T-cell (primary cell): ENCODE data around the gene CORO1C. TPM values are rescaled to one million over a fixed set of nuclear protein-coding genes. Genes with fewer than 3 reads are reported as not detected.
"Not testable (repeated sequence)": the region's sequence is repeated elsewhere in the genome, so short reads cannot be mapped to it uniquely, and the experiment has no call there.

Source experiments
- ATAC-seq, 4 experiments: fragments of 200-7000 bp in 3 of 4; fragments of 150-1000 bp in 1 of 4; cut with Tn5 transposase; replicated peaks in 1 of 4; 1 replicate in 3 of 4; 2 replicates in 1 of 4; pipeline ENCODE4 v1.10.0; 2021; ENCODE audit warnings: moderate library complexity in 3 of 4, mild to moderate bottlenecking in 2 of 4, moderate number of reproducible peaks in 1 of 4
- CTCF ChIA-PET, 2 donors: fragments of 300-600 bp; sonication (Branson Sonifier 250); formaldehyde crosslinking; loops; one replicate each; lab custom pipeline; 2022; ENCODE audit warnings: antibody characterized with exemption in 2 of 2; lab: Charles Lee
- POLR2A ChIA-PET, 2 donors: fragments of 300-600 bp; sonication (Branson Sonifier 250); formaldehyde crosslinking; loops; one replicate each; lab custom pipeline; 2022; ENCODE audit warnings: antibody characterized with exemption in 2 of 2; lab: Charles Lee
- DNase-seq, 35 experiments: peaks; one replicate each; pipeline versions ENCODE4 v3.0.0 to v3.0.0-alpha.2; 2013 to 2023
- H3K27ac ChIP-seq: one replicate; pipeline ENCODE4 v1.5.1; 2013; ENCODE audit warnings: low read length
- H3K27me3 ChIP-seq, 2 experiments: replicated peaks in 1 of 2; 1 replicate in 1 of 2; 2 replicates in 1 of 2; pipeline versions ENCODE4 v1.6.1 to v1.7.0; 2013; ENCODE audit warnings: low read length in 1 of 2, mixed read lengths in 1 of 2; ENCODE audit not compliant: control insufficient read depth in 2 of 2, insufficient read depth in 2 of 2; ENCODE audit errors: extremely low read depth in 1 of 2
- H3K36me3 ChIP-seq, 2 donors: 1 replicate in 1 of 2; 2 replicates in 1 of 2; pipeline versions ENCODE4 v1.6.1 to v1.7.0; 2013; ENCODE audit warnings: low read length in 1 of 2; ENCODE audit not compliant: control insufficient read depth in 2 of 2, insufficient read depth in 1 of 2; ENCODE audit errors: extremely low read depth in 1 of 2
- H3K4me1 ChIP-seq, 2 experiments: 1 replicate in 1 of 2; 2 replicates in 1 of 2; pipeline versions ENCODE4 v1.6.1 to v1.7.0; 2013; ENCODE audit warnings: low read length in 2 of 2, mixed read lengths in 1 of 2; ENCODE audit not compliant: insufficient read depth in 2 of 2, control insufficient read depth in 1 of 2; ENCODE audit errors: extremely low read depth in 1 of 2
- H3K4me3 ChIP-seq, 2 donors: 1 replicate in 1 of 2; 2 replicates in 1 of 2; pipeline versions ENCODE4 v1.5.1 to v1.7.0; 2013; ENCODE audit warnings: mild to moderate bottlenecking in 2 of 2, low read length in 1 of 2, moderate library complexity in 1 of 2; ENCODE audit not compliant: control insufficient read depth in 1 of 2; ENCODE audit errors: extremely low read depth in 1 of 2
- H3K9me3 ChIP-seq: 2 replicates; pipeline ENCODE4 v1.7.0; 2013
- H3K27ac Mint-ChIP-seq, 2 donors: one replicate each; pipeline ENCODE4 v1.8.0; 2020 to 2021; ENCODE audit warnings: mild to moderate bottlenecking in 2 of 2, mixed read lengths in 2 of 2
- H3K27me3 Mint-ChIP-seq, 2 donors: one replicate each; pipeline ENCODE4 v1.8.0; 2021 to 2022; ENCODE audit warnings: mixed read lengths in 2 of 2
- H3K36me3 Mint-ChIP-seq: one replicate; pipeline ENCODE4 v1.8.0; 2021; ENCODE audit warnings: mixed read lengths
- H3K4me1 Mint-ChIP-seq, 3 donors: one replicate each; pipeline ENCODE4 v1.8.0; 2020 to 2022; ENCODE audit warnings: mixed read lengths in 3 of 3, mild to moderate bottlenecking in 1 of 3
- H3K4me3 Mint-ChIP-seq, 3 donors: one replicate each; pipeline ENCODE4 v1.8.0; 2020 to 2022; ENCODE audit warnings: mild to moderate bottlenecking in 3 of 3, mixed read lengths in 3 of 3, moderate library complexity in 3 of 3
- H3K9me3 Mint-ChIP-seq, 3 donors: one replicate each; pipeline ENCODE4 v1.8.0; 2020 to 2022; ENCODE audit warnings: mixed read lengths in 3 of 3
- WGBS: methylation state at CpG from one replicate; pipeline ENCODE4 v1.1.5; 2013; ENCODE audit warnings: missing lambda C conversion rate; ENCODE audit not compliant: insufficient coverage; 5-methylcytosine and 5-hydroxymethylcytosine counted together
- total RNA-seq, 35 experiments: library from RNA in 6 of 35; stranded (reverse) in 6 of 35; fragments of 120-200 nt in 1 of 35; gene quantifications; one replicate each; pipeline versions ENCODE4 v1.2.1 to v1.2.4 and lab custom pipeline; 2013 to 2026

CORO1C gene
- total RNA-seq, 5 donors from 2014 or later (not counting 1 experiment from before 2014, with no cell fraction given) = 7.4 to 11.4 (median 8.7) TPM

DNA sequence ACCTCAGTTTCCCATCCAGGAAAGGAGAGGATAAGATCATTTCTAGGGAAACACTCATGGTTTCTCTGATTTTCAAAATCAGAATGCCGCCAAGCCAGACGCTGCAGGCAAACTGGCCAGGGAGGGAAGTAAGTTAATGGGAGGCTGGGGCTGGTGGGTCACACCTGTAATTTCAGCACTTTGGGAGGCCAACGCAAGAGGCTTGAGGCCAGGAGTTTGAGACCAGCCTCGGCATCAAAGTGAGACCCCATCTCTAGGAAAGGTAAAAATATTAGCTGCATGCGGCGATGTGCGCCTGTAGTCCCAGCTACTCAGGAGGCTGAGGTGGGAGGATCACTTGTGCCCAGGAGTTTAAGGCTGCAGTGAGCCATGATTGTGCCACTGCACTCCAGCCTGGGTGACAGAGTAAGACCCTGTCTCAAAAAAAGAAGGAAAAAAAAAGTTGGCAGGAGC lies 98.2 kb downstream of the CORO1C start:
- peak overlapping the region; percentile 94 for H3K27ac ChIP-seq
- Mint-ChIP-seq H3K27ac (peak overlapping the region; percentile 99 to 100), H3K27me3 (no peaks in the 10 kb centered on the region), H3K4me3 (peak overlapping the region; percentile 100), H3K4me1 (peaks cover 74 to 80% (median 75%) of the 10 kb centered on the region in 3 donors), H3K9me3 (no peaks in the 10 kb centered on the region), H3K36me3 (peaks cover 26% of the 10 kb centered on the region)
- peaks cover 0 to 11% of the 10 kb centered on the region in 2 donors for H3K36me3 ChIP-seq
- peaks cover 41 to 81% of the 10 kb centered on the region in 2 experiments for H3K4me1 ChIP-seq
- no peaks in the 10 kb centered on the region for H3K9me3 ChIP-seq
- ATAC-seq (no peak), DNase-seq (no peak)
- peak overlapping the region; percentile 93 to 94 for H3K4me3 ChIP-seq
- ChIA-PET POLR2A (interaction anchor here (0.6 to 2.1 kb wide), 7 partner anchors 12 to 71 kb away, joined by 3 to 12 read pairs (median 4); partner anchors contain the start of gene ISCU (in 1 of the 2)), CTCF (interaction anchor here (0.8 to 10.2 kb wide), 10 partner anchors 14 to 73 kb away, joined by 3 to 112 read pairs (median 5); partner anchors contain the start of gene SART3 (in 1 of the 2))
- no peaks in the 10 kb centered on the region for H3K27me3 ChIP-seq
- 5% methylated on average over 7 of the region's 7 CpGs for WGBS

- peaks cover 72 to 80% (median 79%) of the 10 kb centered on the region in 3 donors for H3K4me1 Mint-ChIP-seq
- not testable (repeated sequence) for H3K9me3 Mint-ChIP-seq, ATAC-seq, H3K27me3 Mint-ChIP-seq, H3K9me3 ChIP-seq, H3K27me3 ChIP-seq, DNase-seq
- H3K27ac Mint-ChIP-seq = peak overlapping the region; percentile 99 to 100
- peaks cover 31% of the 10 kb centered on the region for H3K36me3 Mint-ChIP-seq
- H3K4me3 Mint-ChIP-seq = peak overlapping the region; percentile 100
- Histone ChIP-seq H3K27ac (peak overlapping the region; percentile 94), H3K36me3 (peaks cover 3 to 30% of the 10 kb centered on the region in 2 donors), H3K4me1 (peaks cover 45 to 87% of the 10 kb centered on the region in 2 experiments), H3K4me3 (peak overlapping the region; percentile 93 to 94)
- POLR2A ChIA-PET = interaction anchor here in 1 of 2 donors (0.6 kb wide), 1 partner anchor 206 kb away, joined by 3 read pairs; no protein-coding TSS in a partner anchor
- CTCF ChIA-PET = interaction anchor here in 1 of 2 donors (0.5 to 10.2 kb wide), 6 partner anchors 12 to 170 kb away, joined by 3 to 112 read pairs (median 4); no protein-coding TSS in a partner anchor
- WGBS = 87% methylated on average over 3 of the region's 4 CpGs
Measured at GRCh38 chr12:108631261-108631660, 100.1 kb downstream of the CORO1C start.

DNA sequence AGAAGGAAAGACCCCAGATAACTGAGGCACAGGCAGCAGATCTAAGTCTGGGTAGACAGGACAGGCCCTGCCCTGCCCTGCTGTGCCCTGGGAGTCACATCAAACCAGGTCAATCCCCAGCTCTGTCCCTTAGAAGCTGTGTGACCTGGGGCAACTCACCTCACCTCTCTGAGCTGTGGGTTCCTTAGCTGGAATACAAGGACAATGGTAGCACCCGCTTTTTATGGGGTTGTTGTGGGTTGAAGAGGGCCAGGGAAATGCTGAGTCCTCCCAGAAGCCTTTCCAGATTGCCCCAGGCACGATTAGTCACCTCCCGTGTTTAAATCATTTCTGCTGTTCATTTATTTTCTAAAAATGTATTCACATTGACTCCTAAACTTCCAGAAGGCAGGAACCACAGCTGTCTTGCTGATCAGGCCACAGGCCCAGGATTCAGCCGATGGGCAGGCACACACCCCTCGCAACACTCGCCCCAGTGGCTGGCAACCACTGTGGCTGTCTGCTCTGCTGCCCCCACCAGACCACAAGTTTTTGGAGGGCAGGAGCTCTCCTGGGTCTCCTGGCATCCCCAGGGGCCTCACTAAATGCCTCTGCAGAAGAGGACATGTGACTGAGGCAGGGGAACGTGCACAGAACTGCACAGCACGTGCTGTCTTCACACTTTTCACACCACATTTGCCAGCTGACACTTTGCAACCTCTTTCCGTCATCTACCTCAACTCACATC lies 100.7 kb downstream of the CORO1C start:
- Histone ChIP-seq H3K9me3 (no peaks in the 10 kb centered on the region), H3K4me3 (peak overlapping the region; percentile 93 to 94), H3K4me1 (peaks cover 40 to 87% of the 10 kb centered on the region in 2 experiments), H3K27ac (peak overlapping the region; percentile 94), H3K27me3 (no peaks in the 10 kb centered on the region), H3K36me3 (peaks cover 3 to 34% of the 10 kb centered on the region in 2 donors)
- ChIA-PET CTCF (interaction anchor here (0.5 to 10.2 kb wide), 5 partner anchors 12 to 111 kb away, joined by 3 to 112 read pairs (median 3); partner anchors contain the start of gene ISCU (in 1 of the 2)), POLR2A (no interaction called here)
- Mint-ChIP-seq H3K4me3 (peak overlapping the region; percentile 100), H3K27me3 (no peaks in the 10 kb centered on the region), H3K36me3 (peaks cover 34% of the 10 kb centered on the region), H3K9me3 (no peaks in the 10 kb centered on the region), H3K4me1 (peaks cover 69 to 80% (median 78%) of the 10 kb centered on the region in 3 donors), H3K27ac (peak overlapping the region; percentile 99 to 100)
- WGBS = 39% methylated on average over 5 of the region's 9 CpGs
- DNase-seq (peak in 7 of 35 experiments; percentile 14 to 62 (median 29)), ATAC-seq (no peak)

DNA sequence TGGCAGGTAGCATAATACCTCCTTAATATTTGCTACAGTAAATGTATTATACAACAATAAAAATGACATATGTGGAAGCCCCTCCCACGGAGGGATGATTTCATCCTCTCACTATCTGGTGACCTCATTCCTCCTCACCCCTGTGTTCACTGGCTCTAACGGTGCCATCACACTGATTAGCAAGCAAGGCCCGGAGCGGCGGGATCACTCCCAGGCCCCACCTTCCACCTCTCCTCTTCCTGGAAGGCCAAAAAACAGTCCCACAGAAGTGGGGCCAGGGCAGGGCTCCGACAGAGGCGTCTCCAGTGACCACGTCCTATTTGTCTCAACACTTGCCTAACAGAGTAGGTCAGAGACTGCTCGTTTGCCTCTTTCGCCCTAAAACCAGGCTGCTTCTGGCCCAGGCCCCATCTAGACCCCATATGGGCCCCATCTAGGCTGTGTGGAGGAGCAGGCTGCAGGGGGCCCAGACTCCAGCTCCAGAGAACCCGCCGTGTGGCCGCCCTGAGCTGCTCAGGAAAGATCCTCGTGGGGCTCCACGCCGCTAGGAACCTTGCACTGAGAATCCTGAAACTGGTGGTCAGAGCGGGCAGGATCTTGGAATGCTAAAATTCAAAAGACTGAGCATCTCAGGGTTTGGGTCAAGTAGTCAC lies 101.4 kb downstream of the CORO1C start:
- CTCF ChIA-PET = interaction anchor here (1.0 to 10.2 kb wide), 5 partner anchors 10 to 61 kb away, joined by 3 to 112 read pairs (median 6); no protein-coding TSS in a partner anchor
- Histone ChIP-seq H3K27me3 (no peaks in the 10 kb centered on the region), H3K9me3 (no peaks in the 10 kb centered on the region), H3K4me1 (peaks cover 36 to 87% of the 10 kb centered on the region in 2 experiments), H3K36me3 (peaks cover 3 to 41% of the 10 kb centered on the region in 2 donors), H3K27ac (peak overlapping the region; percentile 94), H3K4me3 (peak overlapping the region; percentile 93 to 94)
- POLR2A ChIA-PET = interaction anchor here in 1 of 2 donors (1.0 to 1.9 kb wide), 2 partner anchors 12 to 68 kb away, joined by 3 to 6 read pairs; partner anchors contain the start of gene ISCU
- H3K36me3 Mint-ChIP-seq = peaks cover 41% of the 10 kb centered on the region
- no peaks in the 10 kb centered on the region for H3K9me3 Mint-ChIP-seq
- H3K4me3 Mint-ChIP-seq = peak overlapping the region; percentile 100
- no peaks in the 10 kb centered on the region for H3K27me3 Mint-ChIP-seq
- 47% methylated on average over 6 of the region's 17 CpGs for WGBS
- peaks cover 69 to 85% (median 78%) of the 10 kb centered on the region in 3 donors for H3K4me1 Mint-ChIP-seq
- H3K27ac Mint-ChIP-seq = peak overlapping the region; percentile 99 to 100
- ATAC-seq = peak in 1 of 4 experiments; percentile 48
- DNase-seq = peak in 34 of 35 experiments; percentile 19 to 83 (median 66)

DNA sequence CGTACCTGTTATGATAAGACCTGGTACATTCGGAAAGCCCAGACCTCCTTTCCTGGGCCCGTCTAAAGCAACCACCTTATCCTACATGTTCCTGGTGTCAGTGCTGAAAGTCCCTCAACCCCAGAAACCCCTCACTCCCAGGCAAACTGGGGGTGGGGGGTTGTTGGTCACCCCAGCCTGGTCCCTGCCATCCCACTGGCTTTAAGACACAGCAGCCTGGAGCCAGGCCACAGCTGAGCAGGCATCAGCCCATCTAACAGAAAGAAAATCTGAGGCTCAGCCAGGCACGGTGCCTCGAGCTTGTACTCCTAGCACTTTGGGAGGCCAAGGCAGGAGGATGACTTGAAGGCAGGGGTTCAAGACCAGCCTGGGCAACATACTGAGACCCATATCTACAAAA lies 102.2 kb downstream of the CORO1C start:
- DNase-seq = no peak
- Mint-ChIP-seq H3K4me3 (peak overlapping the region; percentile 100), H3K4me1 (peaks cover 63 to 80% (median 76%) of the 10 kb centered on the region in 3 donors), H3K36me3 (peaks cover 46% of the 10 kb centered on the region), H3K27ac (peak overlapping the region; percentile 99 to 100), H3K9me3 (no peaks in the 10 kb centered on the region), H3K27me3 (no peaks in the 10 kb centered on the region)
- H3K27me3 ChIP-seq = no peaks in the 10 kb centered on the region
- ChIA-PET CTCF (interaction anchor here (1.0 to 10.2 kb wide), 5 partner anchors 10 to 61 kb away, joined by 3 to 112 read pairs (median 6); no protein-coding TSS in a partner anchor), POLR2A (interaction anchor here in 1 of 2 donors (1.0 to 1.9 kb wide), 2 partner anchors 11 to 67 kb away, joined by 3 to 6 read pairs; partner anchors contain the start of gene ISCU)
- H3K36me3 ChIP-seq = peaks cover 4 to 46% of the 10 kb centered on the region in 2 donors
- peaks cover 30 to 84% of the 10 kb centered on the region in 2 experiments for H3K4me1 ChIP-seq
- no peak for ATAC-seq
- 0% methylated on average over 2 of the region's 5 CpGs for WGBS
- peak overlapping the region; percentile 94 for H3K27ac ChIP-seq
- no peaks in the 10 kb centered on the region for H3K9me3 ChIP-seq
- H3K4me3 ChIP-seq = peak overlapping the region; percentile 93 to 94
